Osteoblast (primary cell): ENCODE data around the gene EOLA2. TPM values are rescaled to one million over a fixed set of nuclear protein-coding genes. Genes with fewer than 3 reads are reported as not detected.
A peak's percentile ranks its signal among the peaks of the same experiment; 100 is the strongest.
"Not testable (repeated sequence)": the region's sequence is repeated elsewhere in the genome, so short reads cannot be mapped to it uniquely, and the experiment has no call there.

Source experiments
- DNase-seq: peaks from one replicate; pipeline ENCODE4 v3.0.0; 2011; ENCODE audit warnings: low spot score, mixed read lengths; ENCODE audit not compliant: insufficient read length; ENCODE audit errors: missing footprints
- H2AFZ ChIP-seq: 2 replicates; pipeline ENCODE4 v1.6.0; 2011; ENCODE audit warnings: mild to moderate bottlenecking, low read length
- H3K27ac ChIP-seq: 2 replicates; pipeline ENCODE4 v1.5.1; 2011; ENCODE audit warnings: mild to moderate bottlenecking, low read depth, low read length, moderate library complexity
- H3K27me3 ChIP-seq: 2 replicates; pipeline ENCODE4 v1.6.0; 2012; ENCODE audit warnings: mild to moderate bottlenecking, control low read depth, inconsistent platforms, low read length, moderate library complexity; ENCODE audit not compliant: insufficient read depth
- H3K36me3 ChIP-seq: 2 replicates; pipeline ENCODE4 v1.5.1; 2011; ENCODE audit warnings: mild to moderate bottlenecking, low read length, control low read depth, moderate library complexity; ENCODE audit not compliant: insufficient read depth
- H3K4me1 ChIP-seq: 2 replicates; pipeline ENCODE4 v1.5.1; 2011; ENCODE audit warnings: mild to moderate bottlenecking, low read length, control low read depth, moderate library complexity; ENCODE audit not compliant: insufficient read depth
- H3K4me2 ChIP-seq: 2 replicates; pipeline ENCODE4 v1.6.0; 2011; ENCODE audit warnings: mild to moderate bottlenecking, low read length; ENCODE audit not compliant: insufficient read depth
- H3K4me3 ChIP-seq: fragments of 200-600 bp; sonication (generic); 3 replicates; pipeline ENCODE4 v1.5.1; 2012; ENCODE audit warnings: mild to moderate bottlenecking, low read length, inconsistent platforms; ENCODE audit not compliant: insufficient read depth
- H3K79me2 ChIP-seq: 2 replicates; pipeline ENCODE4 v1.6.0; 2012; ENCODE audit warnings: mild to moderate bottlenecking, low read length, control low read depth, inconsistent platforms; ENCODE audit not compliant: insufficient read depth
- H3K9me3 ChIP-seq: 2 replicates; pipeline ENCODE4 v1.5.1; 2011; ENCODE audit warnings: low read depth, low read length, control low read depth
- H4K20me1 ChIP-seq: 2 replicates; pipeline ENCODE4 v1.6.0; 2012; ENCODE audit warnings: mild to moderate bottlenecking, low read length, control low read depth; ENCODE audit not compliant: insufficient read depth
- CTCF ChIP-seq: IDR thresholded peaks from 2 replicates; pipeline ENCODE4 v1.5.1; 2011; ENCODE audit warnings: mild to moderate bottlenecking, low read depth, low read length, moderate library complexity; ENCODE audit errors: extremely low read depth
- total RNA-seq: library from RNA; depleted of rRNA; stranded (reverse); fragments of >200 nt; gene quantifications from 2 replicates; pipeline ENCODE4 v1.2.3, GENCODE V29; 2012

The EOLA2 gene
- total RNA-seq, 1 donor = 18.5 TPM

GRCh38 chrX:149950681-149951080, 12.4 kb upstream of the EOLA2 start:
- peak; percentile 58 for TF ChIP-seq CTCF
- no peak overlapping the region for H3K4me2 ChIP-seq
- peak; percentile 25 for DNase-seq
- no peaks in the 10 kb centered on the region for H3K27me3 ChIP-seq
- H2AFZ ChIP-seq = no peak overlapping the region
- no peak overlapping the region for H3K4me3 ChIP-seq
- no peaks in the 10 kb centered on the region for H3K9me3 ChIP-seq
- no peaks in the 10 kb centered on the region for H4K20me1 ChIP-seq
- H3K79me2 ChIP-seq = no peaks in the 10 kb centered on the region
- no peak overlapping the region for H3K27ac ChIP-seq
- no peaks in the 10 kb centered on the region for H3K36me3 ChIP-seq
- H3K4me1 ChIP-seq = no peaks in the 10 kb centered on the region

GRCh38 chrX:149949743-149950436, 11.6 kb upstream of the EOLA2 start:
- Histone ChIP-seq H2AFZ (no peak overlapping the region), H3K9me3 (no peaks in the 10 kb centered on the region), H3K4me3 (no peak overlapping the region), H4K20me1 (no peaks in the 10 kb centered on the region), H3K27me3 (no peaks in the 10 kb centered on the region), H3K4me1 (no peaks in the 10 kb centered on the region), H3K4me2 (no peak overlapping the region), H3K36me3 (no peaks in the 10 kb centered on the region), H3K27ac (no peak overlapping the region), H3K79me2 (no peaks in the 10 kb centered on the region)
- DNase-seq = peak; percentile 11
- TF ChIP-seq CTCF = no peak

- no peak overlapping the region for H3K4me3 ChIP-seq
- H2AFZ ChIP-seq = no peak overlapping the region
- H3K36me3 ChIP-seq = no peaks in the 10 kb centered on the region
- H3K4me1 ChIP-seq = no peaks in the 10 kb centered on the region
- no peak for DNase-seq
- no peak for TF ChIP-seq CTCF
- no peaks in the 10 kb centered on the region for H3K9me3 ChIP-seq
- no peak overlapping the region for H3K27ac ChIP-seq
- H3K4me2 ChIP-seq = no peak overlapping the region
- no peaks in the 10 kb centered on the region for H3K79me2 ChIP-seq
- H3K27me3 ChIP-seq = no peaks in the 10 kb centered on the region
- no peaks in the 10 kb centered on the region for H4K20me1 ChIP-seq
Measured at GRCh38 chrX:149948016-149948415, 9.7 kb upstream of the EOLA2 start.

- not testable (repeated sequence) for H3K4me2 ChIP-seq, H2AFZ ChIP-seq, H3K4me1 ChIP-seq, H3K36me3 ChIP-seq, H3K9me3 ChIP-seq, H4K20me1 ChIP-seq, DNase-seq, H3K27ac ChIP-seq, H3K4me3 ChIP-seq, H3K27me3 ChIP-seq, H3K79me2 ChIP-seq
Measured at GRCh38 chrX:149946932-149947331, 8.6 kb upstream of the EOLA2 start.

GRCh38 chrX:149945820-149946219, 7.5 kb upstream of the EOLA2 start:
- not testable (repeated sequence) for H4K20me1 ChIP-seq, H3K79me2 ChIP-seq, H2AFZ ChIP-seq, H3K27me3 ChIP-seq, H3K9me3 ChIP-seq, DNase-seq, H3K27ac ChIP-seq, H3K36me3 ChIP-seq, H3K4me2 ChIP-seq, H3K4me3 ChIP-seq, H3K4me1 ChIP-seq

- H3K9me3 ChIP-seq, DNase-seq, H3K4me3 ChIP-seq, H3K4me2 ChIP-seq, H3K27ac ChIP-seq, H3K36me3 ChIP-seq, H3K4me1 ChIP-seq, H3K79me2 ChIP-seq, H4K20me1 ChIP-seq, H2AFZ ChIP-seq, H3K27me3 ChIP-seq: not testable (repeated sequence)
Measured at GRCh38 chrX:149945087-149945670, 6.9 kb upstream of the EOLA2 start.
